ENCODE measurements around the gene GAS6.
"Not testable (repeated sequence)": the region's sequence is repeated elsewhere in the genome, so short reads cannot be mapped to it uniquely, and the experiment has no call there.

Gene GAS6

GRCh38 chr13:113831061-113831460 lies 32.8 kb downstream of the GAS6 start:
- no peak overlapping the region for H3K4me3 ChIP-seq (ENCODE audit: low read length)
- no peak for DNase-seq (ENCODE audit: low read depth, low spot score)

GRCh38 chr13:113830426-113830950 lies 33.4 kb downstream of the GAS6 start:
- DNase-seq (ENCODE audit: low read depth, low spot score); H3K4me3 ChIP-seq (ENCODE audit: low read length): not testable (repeated sequence)

DNA sequence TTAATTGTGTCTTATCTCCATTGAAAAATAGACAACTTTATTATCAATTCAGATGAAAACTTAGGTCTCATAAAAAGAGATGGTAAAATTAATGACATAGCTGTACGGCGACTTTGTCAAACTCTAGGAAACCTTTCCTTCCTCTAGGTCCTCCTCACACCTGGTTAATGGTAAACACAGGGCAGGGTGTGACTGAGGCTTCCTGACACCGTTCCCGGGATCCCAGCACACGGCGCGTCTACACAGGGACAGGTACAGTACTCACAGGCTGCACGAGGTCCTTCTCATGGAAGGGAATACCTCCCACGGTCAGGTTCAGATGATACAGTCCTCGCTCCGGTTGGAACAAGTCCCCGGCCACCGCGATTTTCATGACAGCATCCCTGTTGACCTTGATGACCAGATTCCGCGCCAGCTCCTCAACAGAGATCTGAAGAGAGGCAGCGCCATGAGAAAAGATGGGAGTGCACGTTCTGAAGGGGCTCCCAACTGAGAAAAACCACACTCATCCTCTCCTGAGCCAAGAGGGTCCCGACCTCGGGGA lies 35.5 kb downstream of the GAS6 start:
- DNase-seq (ENCODE audit: low read depth, low spot score) = no peak
- no peak overlapping the region for H3K4me3 ChIP-seq (ENCODE audit: low read length)

- no peak for DNase-seq (ENCODE audit: low read depth, low spot score)
- no peak overlapping the region for H3K4me3 ChIP-seq (ENCODE audit: low read length)
Observed at GRCh38 chr13:113827021-113827420, 36.9 kb downstream of the GAS6 start.

- not testable (repeated sequence) for H3K4me3 ChIP-seq (ENCODE audit: low read length); DNase-seq (ENCODE audit: low read depth, low spot score)
Observed at GRCh38 chr13:113826446-113826845, 37.4 kb downstream of the GAS6 start.

DNA sequence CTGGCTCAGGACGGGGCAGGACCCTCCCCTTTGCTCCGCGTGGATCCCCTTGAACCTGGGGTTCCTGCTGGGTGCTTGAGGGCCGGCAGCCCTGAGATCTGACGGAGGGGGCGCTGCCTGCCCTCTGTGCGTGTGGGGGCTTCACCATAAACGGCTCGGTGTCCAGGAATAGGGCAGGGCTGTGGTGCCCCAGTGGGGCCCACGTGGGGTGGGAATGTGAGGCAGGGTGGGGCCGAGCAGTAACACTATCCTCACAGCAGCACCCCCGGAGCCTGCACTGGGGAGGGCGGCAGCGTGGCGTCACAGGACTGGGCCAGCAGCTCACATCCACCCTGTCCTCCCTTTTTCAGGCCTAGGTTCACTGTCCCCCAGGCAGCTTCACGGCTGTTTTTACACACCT lies 38.0 kb downstream of the GAS6 start:
- DNase-seq (ENCODE audit: low read depth, low spot score) = no peak

DNA sequence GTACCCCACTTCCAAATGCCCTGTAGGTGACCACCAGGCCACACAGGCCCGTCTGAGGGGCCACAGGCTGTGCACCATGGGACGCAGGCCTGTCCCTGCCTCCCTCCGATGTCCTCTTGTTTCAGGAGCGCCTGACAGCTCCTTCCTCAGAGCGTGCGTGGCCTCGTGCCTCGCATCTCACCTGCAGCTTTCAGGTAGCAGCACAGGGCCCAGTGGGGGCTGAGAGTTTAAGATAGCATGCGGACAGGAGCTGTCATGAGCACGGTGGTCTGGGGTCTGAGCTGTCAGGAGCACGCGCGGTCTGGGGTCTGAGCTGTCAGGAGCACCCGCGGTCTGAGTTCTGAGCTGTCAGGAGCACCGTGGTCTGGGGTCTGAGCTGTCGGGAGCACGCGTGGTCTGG lies 40.1 kb downstream of the GAS6 start:
- no peak overlapping the region for H3K4me3 ChIP-seq (ENCODE audit: low read length)
- DNase-seq (ENCODE audit: low read depth, low spot score) = no peak

More for the DNA sequence above, 38.0 kb downstream of the GAS6 start:
- H3K4me3 ChIP-seq (ENCODE audit: low read length) = no peak overlapping the region

- DNase-seq (ENCODE audit: low read depth, low spot score) = no peak
- H3K4me3 ChIP-seq (ENCODE audit: low read length) = no peak overlapping the region
Observed at GRCh38 chr13:113822956-113823744, 40.7 kb downstream of the GAS6 start.

- DNase-seq (ENCODE audit: low read depth, low spot score) = no peak
- H3K4me3 ChIP-seq (ENCODE audit: low read length) = no peak overlapping the region
Observed at GRCh38 chr13:113822266-113822665, 41.6 kb downstream of the GAS6 start.

GRCh38 chr13:113821847-113822246 lies 42.0 kb downstream of the GAS6 start:
- no peak overlapping the region for H3K4me3 ChIP-seq (ENCODE audit: low read length)
- no peak for DNase-seq (ENCODE audit: low read depth, low spot score)

DNA sequence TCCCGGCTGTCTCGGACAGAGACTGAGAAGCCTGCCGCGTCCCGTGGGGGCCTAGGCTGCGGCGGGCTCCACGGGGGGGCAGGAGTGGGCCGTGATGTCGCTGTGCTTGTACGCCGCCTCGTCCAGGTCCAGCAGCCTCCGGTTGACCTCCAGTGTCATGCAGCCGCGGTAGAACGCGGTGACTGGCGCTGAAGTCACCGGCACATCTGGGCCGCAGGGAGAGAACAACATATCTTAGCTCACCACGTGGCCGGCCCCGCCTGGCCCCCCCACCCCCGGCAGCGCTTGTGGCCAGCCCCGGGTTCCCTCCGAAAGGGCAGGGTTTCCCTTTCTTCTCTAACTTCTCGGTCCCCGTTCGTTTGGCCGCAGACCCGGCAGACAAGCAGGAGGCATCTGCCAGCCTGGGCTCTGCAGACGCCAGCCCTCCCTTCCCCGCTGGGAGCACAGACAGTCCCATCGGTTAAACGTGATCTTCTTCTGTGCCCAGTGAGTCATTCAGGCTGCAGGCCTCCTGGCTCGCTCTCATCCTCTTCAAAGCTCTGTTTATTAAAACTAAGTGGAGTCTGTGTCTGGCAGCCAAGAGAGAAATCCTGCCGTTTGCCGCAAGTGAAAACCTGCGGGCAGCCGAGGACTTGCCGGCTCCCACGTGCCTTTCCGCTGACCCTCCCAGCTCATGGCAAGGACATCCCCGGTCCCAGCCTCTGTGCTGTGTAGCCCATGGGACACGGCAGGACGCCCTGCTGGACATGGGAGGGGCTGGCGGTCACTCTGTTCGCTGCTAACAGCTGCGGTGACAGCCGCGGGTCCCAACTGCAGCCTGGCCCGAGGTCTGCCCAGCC lies 42.8 kb downstream of the GAS6 start:
- no peak overlapping the region for H3K4me3 ChIP-seq (ENCODE audit: low read length)
- no peak for DNase-seq (ENCODE audit: low read depth, low spot score)

DNA sequence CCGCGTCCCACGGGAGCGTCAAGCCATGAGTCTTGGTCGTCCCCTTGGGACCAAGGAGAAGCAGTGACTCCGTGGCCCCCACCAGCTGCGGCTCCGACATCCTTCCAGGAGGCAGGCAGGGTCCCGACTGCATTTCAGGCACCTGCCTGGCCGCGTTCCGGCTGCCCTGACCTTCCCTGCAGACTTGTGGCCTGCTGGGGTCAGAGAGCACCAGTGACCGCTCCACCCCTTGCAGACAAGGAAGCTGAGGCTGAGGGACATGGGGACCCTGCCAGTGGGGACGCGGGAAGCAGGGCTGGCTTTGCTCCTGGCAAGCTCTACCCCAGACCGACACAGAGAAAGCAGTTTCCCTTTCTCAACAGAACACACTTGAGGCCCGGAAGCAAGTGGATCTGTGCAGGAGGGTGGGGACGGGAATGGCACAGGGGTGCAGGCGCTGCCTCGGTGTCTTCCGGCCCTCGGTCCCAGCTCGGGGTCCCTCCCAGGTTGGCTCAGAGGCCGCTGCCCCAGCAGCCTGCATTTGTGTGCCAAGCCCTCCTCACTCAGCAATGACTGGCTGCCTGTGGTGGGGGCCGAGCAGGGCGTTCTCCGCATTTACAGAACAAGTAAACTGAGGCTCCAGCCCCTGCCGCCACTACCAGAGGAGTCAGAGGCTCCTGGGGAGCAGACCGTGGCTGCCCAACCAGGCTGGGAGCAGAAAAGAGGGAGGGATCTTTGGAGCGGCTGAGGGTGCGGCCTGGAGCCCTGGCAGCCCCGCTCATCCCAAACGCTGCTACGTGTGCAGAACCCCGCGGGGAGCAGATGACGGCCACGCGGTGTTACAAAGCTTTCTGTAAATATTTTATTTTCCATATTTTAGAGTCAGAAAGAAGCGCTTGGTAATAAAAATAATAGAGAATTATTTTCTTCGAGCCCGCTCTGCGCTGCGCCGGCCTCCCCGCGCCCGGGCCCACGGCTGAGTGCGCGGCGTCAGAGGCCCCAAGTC lies 43.9 kb downstream of the GAS6 start:
- H3K4me3 ChIP-seq (ENCODE audit: low read length) = no peak overlapping the region
- DNase-seq (ENCODE audit: low read depth, low spot score) = no peak

DNA sequence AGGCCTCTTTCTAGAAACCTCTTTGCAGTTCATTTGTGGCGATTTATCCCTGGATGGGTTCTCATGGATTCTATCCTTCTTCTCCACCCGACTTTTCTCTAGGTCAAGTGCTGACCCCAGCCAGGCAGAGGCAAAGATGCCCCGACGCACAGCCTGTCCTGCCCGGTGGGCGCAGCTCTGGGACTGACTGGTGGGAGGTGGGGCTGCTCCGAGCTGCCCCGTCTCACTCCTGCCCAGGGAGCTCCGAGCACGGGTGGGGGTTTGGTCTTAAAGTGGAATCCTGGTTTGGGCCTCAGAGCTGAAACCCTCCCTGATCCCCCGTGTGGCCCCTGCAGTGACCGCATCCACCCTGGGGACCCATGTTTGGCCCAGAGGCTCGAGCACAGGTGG lies 44.5 kb downstream of the GAS6 start:
- no peak overlapping the region for H3K4me3 ChIP-seq (ENCODE audit: low read length)
- DNase-seq (ENCODE audit: low read depth, low spot score) = no peak

GRCh38 chr13:113818700-113819295 lies 45.1 kb downstream of the GAS6 start:
- no peak for DNase-seq (ENCODE audit: low read depth, low spot score)
- no peak overlapping the region for H3K4me3 ChIP-seq (ENCODE audit: low read length)

- no peak overlapping the region for H3K4me3 ChIP-seq (ENCODE audit: low read length)
- DNase-seq (ENCODE audit: low read depth, low spot score) = no peak
Observed at GRCh38 chr13:113817860-113818691, 45.8 kb downstream of the GAS6 start.

DNA sequence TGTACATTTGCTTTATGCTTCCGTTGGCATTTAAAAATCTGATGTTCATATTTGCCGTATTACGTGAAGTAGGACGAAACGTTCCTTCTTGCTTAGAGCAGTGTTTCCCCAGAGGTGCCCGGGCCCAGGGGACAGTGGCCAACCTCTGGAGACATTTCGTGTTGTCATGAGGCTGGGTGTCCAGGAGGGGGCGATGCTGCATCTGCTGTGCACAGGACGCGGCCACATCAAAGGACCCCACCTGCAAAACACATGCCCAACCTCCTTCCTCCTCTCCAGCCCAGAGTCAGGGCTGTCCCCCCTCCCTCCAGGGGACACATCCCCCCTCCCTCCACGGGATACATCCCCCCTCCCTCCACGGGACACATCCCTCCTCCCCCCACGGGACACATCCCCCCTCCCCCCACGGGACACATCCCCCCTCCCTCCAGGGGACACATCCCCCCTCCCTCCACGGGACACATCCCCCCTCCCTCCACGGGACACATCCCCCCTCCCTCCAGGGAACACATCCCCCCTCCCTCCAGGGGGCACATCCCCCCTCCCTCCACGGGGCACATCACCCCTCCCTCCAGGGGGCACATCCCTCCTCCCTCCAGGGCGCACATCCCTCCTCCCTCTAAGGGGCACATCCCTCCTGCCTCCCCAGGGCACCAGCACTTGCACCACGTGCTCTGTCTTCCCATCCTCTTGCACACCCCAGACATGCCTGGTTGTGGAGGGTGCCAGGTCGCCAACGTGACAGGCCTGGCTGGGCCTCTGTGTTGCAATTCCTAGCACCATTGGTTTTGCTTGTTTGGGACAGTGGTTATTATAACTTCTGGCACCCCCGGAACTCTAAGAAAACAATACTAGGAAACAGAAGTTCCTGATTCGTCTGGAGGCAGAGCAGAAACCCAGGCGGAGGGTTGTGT lies 46.7 kb downstream of the GAS6 start:
- peak; percentile 94 for DNase-seq (ENCODE audit: low read depth, low spot score)
- peak overlapping the region; percentile 79 for H3K4me3 ChIP-seq (ENCODE audit: low read length)

All from Jurkat, Clone E6-1 (cell line).